A549 (cell line): ENCODE data around the gene CIAO3. TPM values are rescaled to one million over a fixed set of nuclear protein-coding genes. Genes with fewer than 3 reads are reported as not detected.
A peak's percentile ranks its signal among the peaks of the same experiment; 100 is the strongest.

Experiments
- ATAC-seq, 2 experiments: fragments of 200-7000 bp in 1 of 2; fragments of >200 bp in 1 of 2; cut with Nextera tagmentation in 1 of 2; cut with Tn5 transposase in 1 of 2; 3 replicates each; pipeline versions ENCODE4 v1.8.0 to v1.9.1; 2018 to 2020; ENCODE audit warnings: mild to moderate bottlenecking in 1 of 2, moderate library complexity in 1 of 2
- CTCF ChIA-PET: fragments of 300-600 bp; sonication (Branson Sonifier 250); formaldehyde crosslinking; extraction: SDS; loops from one replicate; lab custom pipeline; 2021; ENCODE audit warnings: antibody characterized with exemption, inconsistent platforms; lab: Yijun Ruan, JAX
- POLR2A ChIA-PET: fragments of 350-600 bp; formaldehyde crosslinking; extraction: SDS; loops from one replicate; lab custom pipeline; 2021; ENCODE audit warnings: antibody characterized with exemption, inconsistent platforms; lab: Yijun Ruan, JAX
- DNase-seq, 2 experiments: peaks; one replicate each; pipeline versions ENCODE4 v3.0.0 to v3.0.0-alpha.2; 2011 to 2016; ENCODE audit warnings: low read depth in 1 of 2, low spot score in 1 of 2
- FAIRE-seq: peaks from 2 replicates; lab custom pipeline; 2011; peaks lifted over from hg19 to GRCh38; lab: Jason Lieb, UNC
- H3K27ac ChIP-seq, 2 experiments: fragments of >200 bp; sonication (Bioruptor Twin); formaldehyde crosslinking; 3 replicates each; pipeline ENCODE4 v1.5.1; 2016 to 2017
- H3K4me1 ChIP-seq: fragments of >200 bp; sonication (Bioruptor Twin); formaldehyde crosslinking; 3 replicates; pipeline ENCODE4 v1.6.1; 2016
- H3K4me2 ChIP-seq: fragments of >200 bp; sonication (Bioruptor Twin); formaldehyde crosslinking; 3 replicates; pipeline ENCODE4 v1.6.1; 2016
- H3K4me3 ChIP-seq: fragments of >200 bp; sonication (Bioruptor Twin); formaldehyde crosslinking; 3 replicates; pipeline ENCODE4 v1.5.1; 2016
- H3K9me3 ChIP-seq: fragments of >200 bp; sonication (Bioruptor Twin); formaldehyde crosslinking; 3 replicates; pipeline ENCODE4 v1.6.1; 2016
- ATOH8 ChIP-seq: fragments of 250-450 bp; sonication (Bioruptor Pico); IDR thresholded peaks from 2 replicates; pipeline ENCODE4 v1.5.0; 2020; ENCODE audit warnings: low read depth, mild to moderate bottlenecking, moderate library complexity
- BHLHE40 ChIP-seq: IDR thresholded peaks from 2 replicates; pipeline ENCODE4 v1.6.1; 2012; ENCODE audit warnings: low read depth, low read length, inconsistent platforms
- CBX2 ChIP-seq: fragments of 200-600 bp; sonication (generic); IDR thresholded peaks from 2 replicates; pipeline ENCODE4 v1.6.1; 2016; ENCODE audit warnings: low read depth, mild to moderate bottlenecking, borderline replicate concordance
- CBX8 ChIP-seq: fragments of 200-600 bp; sonication (generic); IDR thresholded peaks from 2 replicates; pipeline ENCODE4 v1.6.1; 2016
- CEBPB ChIP-seq, 2 experiments: fragments of >200 bp in 1 of 2; sonication (Bioruptor Twin) in 1 of 2; formaldehyde crosslinking in 1 of 2; IDR thresholded peaks; 2 replicates each; pipeline ENCODE4 v1.6.1; 2012 to 2016
- CHD4 ChIP-seq: fragments of 200-600 bp; sonication (generic); IDR thresholded peaks from 2 replicates; pipeline ENCODE4 v1.6.1; 2016; ENCODE audit warnings: antibody characterized with exemption, mild to moderate bottlenecking, borderline replicate concordance
- CTCF ChIP-seq: fragments of >200 bp; sonication (Bioruptor Twin); formaldehyde crosslinking; IDR thresholded peaks from 3 replicates; pipeline ENCODE4 v1.5.1; 2016
- EHMT2 ChIP-seq: fragments of 200-600 bp; sonication (generic); IDR thresholded peaks from 2 replicates; pipeline ENCODE4 v1.6.1; 2016; ENCODE audit warnings: antibody characterized with exemption, low read depth, mild to moderate bottlenecking, moderate library complexity
- EP300 ChIP-seq, 2 experiments: fragments of >200 bp; sonication (Bioruptor Twin); formaldehyde crosslinking; IDR thresholded peaks; 2 replicates in 1 of 2; 3 replicates in 1 of 2; pipeline ENCODE4 v1.6.1; 2016 to 2017
- ESRRA ChIP-seq: fragments of 150-350 bp; IDR thresholded peaks from 2 replicates; pipeline ENCODE4 v1.6.1; 2014; ENCODE audit warnings: mild to moderate bottlenecking, low read length, borderline replicate concordance
- FOSB ChIP-seq: fragments of 250-450 bp; sonication (Bioruptor Pico); IDR thresholded peaks from 2 replicates; pipeline ENCODE4 v1.5.0; 2020; ENCODE audit warnings: mild to moderate bottlenecking, moderate library complexity
- FOSL2 ChIP-seq, 2 experiments: fragments of 450-650 bp in 1 of 2; fragments of >200 bp in 1 of 2; sonication (Bioruptor Twin) in 1 of 2; formaldehyde crosslinking; IDR thresholded peaks; 2 replicates each; pipeline versions ENCODE4 v1.5.0 to v1.6.1; 2016 to 2020; ENCODE audit warnings: mild to moderate bottlenecking in 1 of 2, moderate library complexity in 1 of 2
- HMGXB4 ChIP-seq: fragments of 250-450 bp; sonication (Bioruptor Pico); IDR thresholded peaks from 2 replicates; pipeline ENCODE4 v1.5.0; 2021; ENCODE audit warnings: mild to moderate bottlenecking, moderate library complexity, borderline replicate concordance
- JUN ChIP-seq, 2 experiments: fragments of >200 bp; sonication (Bioruptor Twin); formaldehyde crosslinking; IDR thresholded peaks; 2 replicates in 1 of 2; 3 replicates in 1 of 2; pipeline ENCODE4 v1.6.1; 2016 to 2017
- KDM1A ChIP-seq: fragments of 200-600 bp; sonication (generic); IDR thresholded peaks from 2 replicates; pipeline ENCODE4 v1.6.1; 2016; ENCODE audit warnings: low read depth, mild to moderate bottlenecking
- KDM5A ChIP-seq: fragments of 200-600 bp; sonication (generic); IDR thresholded peaks from 2 replicates; pipeline ENCODE4 v1.6.1; 2016; ENCODE audit warnings: antibody characterized with exemption, mild to moderate bottlenecking
- MAFK ChIP-seq: fragments of 450-650 bp; IDR thresholded peaks from 2 replicates; pipeline ENCODE4 v1.6.1; 2014; ENCODE audit not compliant: partially characterized antibody
- NPAS2 ChIP-seq: fragments of 250-450 bp; sonication (Bioruptor Pico); IDR thresholded peaks from 2 replicates; pipeline ENCODE4 v1.8.0; 2022; ENCODE audit warnings: mild to moderate bottlenecking, moderate library complexity, borderline replicate concordance
- NR3C1 ChIP-seq: fragments of >200 bp; sonication (Bioruptor Twin); formaldehyde crosslinking; IDR thresholded peaks from 3 replicates; pipeline ENCODE4 v1.6.1; 2017
- POLR2AphosphoS2 ChIP-seq: conservative IDR thresholded peaks from 2 replicates; pipeline ENCODE4 v1.6.1; 2012; ENCODE audit warnings: low read length, improper control_type of control experiment, inconsistent platforms
- RAD21 ChIP-seq, 2 experiments: fragments of >200 bp in 1 of 2; sonication (Bioruptor Twin) in 1 of 2; formaldehyde crosslinking in 1 of 2; IDR thresholded peaks in 1 of 2; conservative IDR thresholded peaks in 1 of 2; 2 replicates in 1 of 2; 3 replicates in 1 of 2; pipeline ENCODE4 v1.6.1; 2012 to 2018; ENCODE audit warnings: inconsistent platforms in 1 of 2
- RARB ChIP-seq: fragments of 250-450 bp; sonication (Bioruptor Pico); IDR thresholded peaks from 2 replicates; pipeline ENCODE4 v1.8.0; 2021; ENCODE audit warnings: mild to moderate bottlenecking, moderate library complexity
- RCOR1 ChIP-seq: fragments of 150-350 bp; IDR thresholded peaks from 2 replicates; pipeline ENCODE4 v1.6.1; 2014; ENCODE audit warnings: antibody characterized with exemption, low read length, low read depth
- RFX5 ChIP-seq: fragments of 450-650 bp; IDR thresholded peaks from 2 replicates; pipeline ENCODE4 v1.7.1; 2014; ENCODE audit warnings: antibody characterized with exemption, mild to moderate bottlenecking, moderate library complexity
- RNF2 ChIP-seq: fragments of 200-600 bp; sonication (generic); IDR thresholded peaks from 2 replicates; pipeline ENCODE4 v1.6.1; 2016; ENCODE audit warnings: low read depth, mild to moderate bottlenecking, antibody characterized with exemption, moderate library complexity, borderline replicate concordance
- SMC3 ChIP-seq: fragments of >200 bp; sonication (Bioruptor Twin); formaldehyde crosslinking; IDR thresholded peaks from 3 replicates; pipeline ENCODE4 v1.6.1; 2018; ENCODE audit warnings: inconsistent platforms
- TFCP2L1 ChIP-seq: fragments of 250-450 bp; sonication (Bioruptor Pico); IDR thresholded peaks from 2 replicates; pipeline ENCODE4 v1.5.0; 2021; ENCODE audit warnings: mild to moderate bottlenecking
- TP53 ChIP-seq: fragments of 250-450 bp; sonication (Bioruptor Pico); IDR thresholded peaks from 2 replicates; pipeline ENCODE4 v1.5.0; 2021; ENCODE audit warnings: mild to moderate bottlenecking, moderate library complexity
- USF2 ChIP-seq: fragments of 450-650 bp; IDR thresholded peaks from 2 replicates; pipeline ENCODE4 v1.6.1; 2014; ENCODE audit warnings: antibody characterized with exemption
- ZNF302 ChIP-seq: fragments of 250-450 bp; sonication (Bioruptor Pico); IDR thresholded peaks from 2 replicates; pipeline ENCODE4 v1.9.0; 2021; ENCODE audit warnings: inconsistent platforms, mild to moderate bottlenecking, moderate library complexity
- WGBS: methylation state at CpG from one replicate; pipeline ENCODE4 v1.1.6; 2017; ENCODE audit errors: missing lambda C conversion rate; 5-methylcytosine and 5-hydroxymethylcytosine counted together
- polyA plus RNA-seq, 4 experiments: library from polyadenylated mRNA; depleted of rRNA in 3 of 4; stranded (reverse); fragments of >200 nt; fragmentation: RNase III in 1 of 4; extraction: RNeasy Plus Mini Kit Qiagen cat#74134 plus additional on column Dnase treatment in 1 of 4; gene quantifications; 2 replicates in 3 of 4; 3 replicates in 1 of 4; pipeline ENCODE4 v1.2.3, GENCODE V29; 2011 to 2017
- TF ChIP-seq, protein P1 (sequence below): fragments of >200 bp; sonication (Bioruptor Twin); formaldehyde crosslinking; IDR thresholded peaks from 2 replicates; pipeline ENCODE4 v1.6.1; 2016
- TF ChIP-seq, protein P2 (sequence below): IDR thresholded peaks from 2 replicates; pipeline ENCODE4 v1.6.1; 2012; ENCODE audit warnings: low read depth, borderline replicate concordance
- TF ChIP-seq, protein P3 (sequence below): IDR thresholded peaks from 2 replicates; pipeline ENCODE4 v1.6.1; 2012

Gene CIAO3
- polyA plus RNA-seq, 2 of the 4 experiments (the other 2 are of a cell fraction): 17.4 to 23.0 TPM

DNA sequence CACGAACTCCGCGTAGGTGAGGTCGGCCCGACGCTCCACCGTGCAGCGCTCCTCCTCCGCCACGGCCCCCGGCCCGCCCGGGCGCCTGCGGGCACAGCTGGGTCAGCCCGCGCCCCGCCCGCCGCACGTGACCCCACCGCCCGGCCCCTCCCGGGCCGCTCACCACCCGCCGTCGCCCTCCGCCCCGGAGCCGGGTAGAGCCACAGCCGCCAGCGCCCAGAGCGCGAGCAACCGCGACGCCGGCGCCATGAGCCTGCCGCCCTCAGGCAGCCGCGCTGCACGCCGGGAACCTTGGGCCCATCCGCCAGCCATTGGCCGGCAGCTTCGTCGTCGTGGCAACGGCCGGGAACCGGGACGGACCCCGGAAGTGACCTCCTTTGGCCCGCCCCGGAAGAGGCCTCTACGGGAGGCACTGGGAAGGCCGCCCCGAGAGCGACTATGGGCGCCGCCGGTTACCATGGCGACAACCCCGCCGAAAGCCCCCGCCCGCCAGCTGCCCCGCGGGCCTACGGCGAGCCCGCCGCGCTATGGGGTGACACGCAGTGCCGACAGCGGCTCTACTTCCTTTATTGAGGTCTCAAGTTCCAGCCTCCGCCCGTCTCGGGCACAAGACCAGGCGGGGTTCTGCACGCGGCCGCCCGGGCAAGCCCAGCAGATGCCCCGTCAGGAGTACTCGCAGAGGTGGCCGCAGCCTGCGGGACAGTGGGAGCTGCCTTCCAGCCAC is 56.6 kb downstream of the CIAO3 start, which contains the start of gene JMJD8:
Gene JMJD8, minus strand, starts transcription at position 264 of the 724 bp plus-strand sequence. Its CDS starts 15 bp downstream, at position 249.
- Histone ChIP-seq H3K4me1 (peaks cover 34% of the 10 kb centered on the region), H3K9me3 (no peaks in the 10 kb centered on the region), H3K27ac (peak within 1 kb of the TSS; percentile 91 to 93), H3K4me3 (peak within 1 kb of the TSS; percentile 76), H3K4me2 (peak within 1 kb of the TSS; percentile 93)
- WGBS: 27% methylated on average over 12 of the region's 91 CpGs
- ATAC-seq (peak; percentile 61 to 77), DNase-seq (peak; percentile 90 to 97), FAIRE-seq (peak; percentile 80)
- POLR2A ChIA-PET: interaction anchor here (1.0 to 1.4 kb wide), 2 partner anchors 14 to 30 kb away, joined by 3 read pairs; no protein-coding TSS in a partner anchor
- CTCF ChIA-PET: interaction anchor here (0.8 to 4.8 kb wide), 2 partner anchors 17 to 28 kb away, joined by 3 to 32 read pairs; partner anchors contain the start of gene RHOT2
- TF ChIP-seq CBX2 (no peak), ZNF302 (CRISPR knock-in tag) (no peak), FOSL2 (IDR thresholded peaks at IDR 0.05) (no peak), FOSL2 (CRISPR knock-in tag; IDR thresholded peaks at IDR 0.05) (no peak), NPAS2 (peak; percentile 67; the same call in 1 of the 2 replicates), FOSB (CRISPR knock-in tag) (no peak), JUN (IDR thresholded peaks at IDR 0.05) (peak; percentile 62 to 95; a peak in 4 of 5 replicates), BHLHE40 (peak; percentile 41; the same call in 1 of the 2 replicates), RFX5 (0 out of 2 replicates have a peak, but pooled peaks have one; percentile 48), KDM5A (no peak), RARB (no peak), ATOH8 (no peak), TFCP2L1 (CRISPR knock-in tag) (no peak), SMC3 (no peak), RNF2 (no peak), RCOR1 (no peak), NR3C1 (no peak), POLR2AphosphoS2 (no peak), RAD21 (conservative IDR thresholded peaks at IDR 0.05 in 1 of 2, IDR thresholded peaks at IDR 0.05 in 1 of 2) (no peak), CEBPB (IDR thresholded peaks at IDR 0.05) (no peak), HMGXB4 (CRISPR knock-in tag) (no peak), CTCF (no peak), CBX8 (no peak), EHMT2 (no peak), EP300 (IDR thresholded peaks at IDR 0.05) (no peak), USF2 (0 out of 2 replicates have a peak, but pooled peaks have one; percentile 2), KDM1A (no peak), CHD4 (no peak), TP53 (CRISPR knock-in tag) (0 out of 2 replicates have a peak, but pooled peaks have one; percentile 51), ESRRA (no peak), MAFK (no peak)
- TF ChIP-seq, protein P1, sequence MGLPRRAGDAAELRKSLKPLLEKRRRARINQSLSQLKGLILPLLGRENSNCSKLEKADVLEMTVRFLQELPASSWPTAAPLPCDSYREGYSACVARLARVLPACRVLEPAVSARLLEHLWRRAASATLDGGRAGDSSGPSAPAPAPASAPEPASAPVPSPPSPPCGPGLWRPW: no peak
- TF ChIP-seq, protein P2, sequence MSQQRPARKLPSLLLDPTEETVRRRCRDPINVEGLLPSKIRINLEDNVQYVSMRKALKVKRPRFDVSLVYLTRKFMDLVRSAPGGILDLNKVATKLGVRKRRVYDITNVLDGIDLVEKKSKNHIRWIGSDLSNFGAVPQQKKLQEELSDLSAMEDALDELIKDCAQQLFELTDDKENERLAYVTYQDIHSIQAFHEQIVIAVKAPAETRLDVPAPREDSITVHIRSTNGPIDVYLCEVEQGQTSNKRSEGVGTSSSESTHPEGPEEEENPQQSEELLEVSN: peak; percentile 97
- TF ChIP-seq, protein P3, sequence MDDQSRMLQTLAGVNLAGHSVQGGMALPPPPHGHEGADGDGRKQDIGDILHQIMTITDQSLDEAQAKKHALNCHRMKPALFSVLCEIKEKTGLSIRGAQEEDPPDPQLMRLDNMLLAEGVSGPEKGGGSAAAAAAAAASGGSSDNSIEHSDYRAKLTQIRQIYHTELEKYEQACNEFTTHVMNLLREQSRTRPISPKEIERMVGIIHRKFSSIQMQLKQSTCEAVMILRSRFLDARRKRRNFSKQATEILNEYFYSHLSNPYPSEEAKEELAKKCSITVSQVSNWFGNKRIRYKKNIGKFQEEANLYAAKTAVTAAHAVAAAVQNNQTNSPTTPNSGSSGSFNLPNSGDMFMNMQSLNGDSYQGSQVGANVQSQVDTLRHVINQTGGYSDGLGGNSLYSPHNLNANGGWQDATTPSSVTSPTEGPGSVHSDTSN: peak; percentile 46; the same call in 1 of the 2 replicates
